GM12874 (cell line): ENCODE results near the gene ARAP1.

ENCODE experiments used
- TF ChIP-seq, protein P1 (sequence below): IDR thresholded peaks from 2 replicates; pipeline ENCODE4 v1.5.1; 2011; ENCODE audit warnings: low read depth, mild to moderate bottlenecking, control low read depth, low read length, moderate library complexity; ENCODE audit not compliant: insufficient read depth

Gene ARAP1

DNA sequence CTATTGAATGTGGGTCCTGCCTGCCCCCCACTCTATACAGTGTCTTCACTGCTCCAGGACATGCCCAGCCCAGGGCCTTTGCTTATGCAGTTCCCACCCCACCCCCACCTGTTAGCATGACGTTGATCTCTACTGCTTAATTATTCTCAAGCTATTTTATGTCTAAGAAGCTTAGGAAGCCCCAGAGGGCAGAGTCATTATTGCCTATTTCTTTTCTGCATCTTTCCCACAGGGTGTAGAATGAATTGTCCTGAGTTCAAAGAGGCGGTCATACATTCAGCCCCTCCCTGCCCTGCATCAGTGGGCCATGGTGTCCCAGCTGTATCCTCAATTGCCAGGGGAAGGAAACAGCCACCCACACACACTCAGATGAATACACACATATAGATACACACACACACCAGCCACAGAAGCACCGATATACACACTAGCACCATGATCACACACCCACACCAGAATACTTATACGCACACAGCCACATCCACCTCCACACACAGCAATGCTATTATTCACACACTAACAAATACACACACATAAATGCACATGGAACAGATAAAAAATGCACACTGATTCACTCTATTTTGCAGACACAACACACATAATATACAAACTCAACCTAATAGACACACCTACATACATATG lies 79.5 kb downstream of the ARAP1 start:
- TF ChIP-seq, protein P1, sequence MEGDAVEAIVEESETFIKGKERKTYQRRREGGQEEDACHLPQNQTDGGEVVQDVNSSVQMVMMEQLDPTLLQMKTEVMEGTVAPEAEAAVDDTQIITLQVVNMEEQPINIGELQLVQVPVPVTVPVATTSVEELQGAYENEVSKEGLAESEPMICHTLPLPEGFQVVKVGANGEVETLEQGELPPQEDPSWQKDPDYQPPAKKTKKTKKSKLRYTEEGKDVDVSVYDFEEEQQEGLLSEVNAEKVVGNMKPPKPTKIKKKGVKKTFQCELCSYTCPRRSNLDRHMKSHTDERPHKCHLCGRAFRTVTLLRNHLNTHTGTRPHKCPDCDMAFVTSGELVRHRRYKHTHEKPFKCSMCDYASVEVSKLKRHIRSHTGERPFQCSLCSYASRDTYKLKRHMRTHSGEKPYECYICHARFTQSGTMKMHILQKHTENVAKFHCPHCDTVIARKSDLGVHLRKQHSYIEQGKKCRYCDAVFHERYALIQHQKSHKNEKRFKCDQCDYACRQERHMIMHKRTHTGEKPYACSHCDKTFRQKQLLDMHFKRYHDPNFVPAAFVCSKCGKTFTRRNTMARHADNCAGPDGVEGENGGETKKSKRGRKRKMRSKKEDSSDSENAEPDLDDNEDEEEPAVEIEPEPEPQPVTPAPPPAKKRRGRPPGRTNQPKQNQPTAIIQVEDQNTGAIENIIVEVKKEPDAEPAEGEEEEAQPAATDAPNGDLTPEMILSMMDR: no peak

DNA sequence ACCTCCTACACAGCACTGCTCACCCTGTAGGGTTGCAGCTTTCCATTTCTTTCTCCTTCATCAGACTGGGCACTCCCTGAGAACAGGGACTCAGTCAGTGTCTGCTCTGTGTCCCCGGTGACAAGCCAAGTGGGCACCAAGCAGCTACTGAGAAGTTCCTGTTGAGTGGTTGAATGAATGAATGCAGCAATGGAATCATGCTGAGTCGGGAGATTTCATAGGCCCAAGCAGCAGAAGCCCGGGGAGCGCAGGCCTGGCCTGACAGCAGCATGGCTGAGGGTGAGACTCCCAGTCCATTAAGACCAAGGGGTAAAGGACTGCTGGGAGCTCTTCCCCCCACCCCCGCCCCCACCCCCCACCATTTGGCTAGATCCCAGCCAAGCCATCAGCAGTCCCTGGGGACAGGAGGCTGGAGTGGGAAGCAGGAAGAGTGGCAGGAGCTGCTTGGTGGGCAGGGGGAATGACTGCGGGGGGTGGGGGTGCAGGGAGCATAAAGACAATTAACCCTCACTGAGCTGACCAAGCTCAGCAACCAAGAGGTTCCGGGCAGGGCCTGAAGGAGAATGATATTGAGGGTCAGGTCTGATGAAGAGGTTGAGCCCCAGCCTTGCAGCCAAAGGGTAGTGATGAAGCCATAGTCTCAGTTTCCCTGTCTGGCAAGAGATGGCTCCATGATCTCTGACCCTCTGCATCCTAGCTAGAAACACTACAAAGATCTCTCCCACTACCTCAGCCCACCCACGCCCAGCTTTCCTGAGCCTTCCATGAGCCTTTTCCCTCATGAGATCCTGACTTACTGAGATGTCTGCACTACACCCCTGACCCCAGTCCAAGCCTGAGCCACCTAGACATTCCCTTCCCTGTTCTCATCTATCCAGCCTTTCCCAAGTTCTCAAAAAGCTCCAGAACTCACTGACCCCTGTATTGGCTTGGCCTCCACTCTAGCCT lies 80.8 kb downstream of the ARAP1 start:
- TF ChIP-seq, protein P1: no peak

DNA sequence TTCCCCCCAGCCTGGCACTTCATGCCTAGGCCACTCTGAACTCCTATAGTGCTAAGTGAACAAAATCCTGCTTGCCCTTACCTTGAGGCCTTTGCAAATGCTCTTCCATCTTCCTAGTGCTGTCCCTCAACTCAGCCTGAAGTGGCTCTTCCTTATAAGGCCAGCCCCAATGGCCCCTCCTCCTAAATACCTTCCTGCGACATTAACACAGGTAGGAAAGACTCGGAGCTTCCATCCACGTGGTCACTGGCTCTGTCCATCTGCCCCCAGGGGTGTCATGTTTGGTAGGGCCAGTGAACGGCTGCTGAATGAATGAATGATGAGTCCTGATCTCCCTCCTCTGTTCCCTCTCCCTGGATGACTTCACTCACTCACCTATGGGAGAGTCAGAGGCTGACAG lies 82.2 kb downstream of the ARAP1 start:
- TF ChIP-seq, protein P1: no peak

DNA sequence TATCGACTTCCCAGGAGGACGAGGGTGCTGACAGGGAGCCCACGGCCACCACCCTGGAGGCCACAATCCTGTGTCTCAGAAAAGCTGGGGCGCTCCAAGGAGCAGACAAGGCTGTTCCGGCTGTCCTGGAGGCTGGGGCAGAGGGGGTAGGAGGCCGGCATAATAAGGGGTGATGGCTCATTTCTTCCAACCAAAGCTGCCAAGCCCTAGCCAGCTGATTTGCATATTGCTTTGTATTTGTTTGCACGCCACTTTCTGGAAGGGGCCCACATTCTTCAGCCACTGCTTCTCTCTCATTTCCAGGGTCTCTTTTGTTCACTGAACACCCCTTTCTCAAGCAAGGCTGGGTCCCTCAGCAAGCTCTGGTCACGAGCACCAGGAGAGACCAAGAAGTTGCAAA lies 82.7 kb downstream of the ARAP1 start:
- TF ChIP-seq, protein P1: no peak

DNA sequence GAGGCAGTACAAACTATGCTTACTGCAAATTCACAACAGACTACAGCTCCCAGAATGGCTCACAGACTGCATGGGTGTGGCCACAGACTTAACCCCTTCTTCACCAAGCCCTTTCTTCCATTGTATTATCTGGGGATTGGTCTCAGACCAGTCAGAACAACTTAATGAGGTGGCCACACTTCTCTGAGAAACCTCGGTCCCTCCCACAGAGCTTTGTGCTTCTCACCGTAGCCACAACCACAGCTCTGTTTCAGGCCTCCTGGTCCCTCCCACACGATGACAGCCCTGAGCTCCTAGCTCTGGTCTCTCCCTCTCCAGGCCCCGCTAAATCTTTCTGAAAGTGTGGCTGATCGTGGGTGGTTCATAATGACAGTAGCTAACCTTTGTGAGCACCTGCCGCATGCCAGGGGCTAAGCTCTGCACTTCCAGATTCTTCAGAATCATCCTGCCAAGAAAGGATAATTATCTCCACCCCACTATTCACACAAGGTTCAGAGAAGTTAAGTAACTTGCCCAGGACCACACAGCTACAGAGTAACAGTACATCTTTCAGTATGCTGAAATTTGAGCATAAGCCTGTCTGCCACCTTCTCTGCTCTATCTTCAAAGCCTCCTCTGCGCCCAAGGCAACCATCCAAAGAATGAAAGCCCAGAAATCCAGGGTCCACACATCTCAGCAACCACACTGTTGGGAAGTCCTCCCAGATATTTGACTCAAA lies 83.4 kb downstream of the ARAP1 start:
- TF ChIP-seq, protein P1: no peak

DNA sequence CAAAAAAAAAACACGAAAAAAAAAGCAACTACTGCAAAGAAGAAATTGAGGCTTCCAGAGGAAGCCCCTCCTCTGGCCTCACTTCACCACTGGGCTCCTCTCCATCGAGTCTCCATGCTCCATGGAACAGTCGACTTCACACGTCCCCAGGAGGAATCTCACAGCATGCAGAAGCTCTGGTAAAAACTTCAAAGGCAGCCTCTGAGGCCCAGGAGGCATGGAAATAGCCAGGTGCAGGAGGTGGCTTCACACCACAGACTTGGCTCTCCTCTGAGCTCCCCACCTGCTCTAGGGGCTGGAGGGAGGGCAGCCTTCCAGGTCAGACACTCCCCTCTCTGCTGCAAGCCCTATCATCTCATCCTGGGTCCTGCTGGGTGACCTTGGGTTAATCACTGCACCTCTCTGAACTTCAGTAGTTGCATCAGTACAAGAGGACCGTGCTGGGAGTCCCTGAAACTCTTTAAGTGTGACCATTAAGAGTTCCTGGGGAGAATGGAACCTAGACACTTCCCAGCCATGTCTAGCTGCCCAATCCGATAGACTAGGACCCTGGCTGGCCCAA lies 86.2 kb downstream of the ARAP1 start:
- TF ChIP-seq, protein P1: no peak

DNA sequence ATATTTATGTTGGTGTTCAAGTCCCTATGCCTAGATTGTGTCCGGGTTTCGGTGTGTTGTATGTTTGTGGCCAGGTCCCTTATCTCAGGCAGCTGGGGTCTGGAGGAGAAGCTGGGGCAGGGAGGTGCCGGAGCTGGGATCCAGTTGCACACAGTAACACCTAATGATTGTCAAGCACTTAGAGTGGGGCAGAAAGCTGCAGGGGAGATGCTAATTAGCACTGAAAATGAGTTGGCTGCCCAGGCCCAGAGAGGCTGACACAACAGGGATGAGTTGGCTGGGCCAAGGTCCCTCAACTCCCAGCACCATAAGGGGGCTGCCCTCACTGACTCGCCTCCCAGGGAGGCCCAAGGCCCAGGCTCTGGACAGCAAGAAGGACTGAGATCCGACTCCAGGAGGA lies 90.2 kb downstream of the ARAP1 start:
- TF ChIP-seq, protein P1: no peak
